Astrocyte (in vitro differentiated cells and primary cell): ENCODE results near the gene AIF1. TPM values are rescaled to one million over a fixed set of nuclear protein-coding genes. Genes with fewer than 3 reads are reported as not detected.

Experiments
- DNase-seq: peaks from one replicate; pipeline ENCODE4 v3.0.0-alpha.2; 2010; ENCODE audit warnings: low read depth
- FAIRE-seq: peaks from 2 replicates; lab custom pipeline; 2011; peaks lifted over from hg19 to GRCh38; lab: Jason Lieb, UNC
- H2AFZ ChIP-seq: 2 replicates; pipeline ENCODE4 v1.6.0; 2012; ENCODE audit warnings: low read depth, low read length, inconsistent platforms
- H3K27ac ChIP-seq: 2 replicates; pipeline ENCODE4 v1.5.1; 2011; ENCODE audit warnings: low read depth, low read length, inconsistent platforms
- H3K27me3 ChIP-seq: 2 replicates; pipeline ENCODE4 v1.6.0; 2011; ENCODE audit warnings: low read length, inconsistent platforms; ENCODE audit not compliant: insufficient read depth
- H3K36me3 ChIP-seq: 2 replicates; pipeline ENCODE4 v1.5.1; 2011; ENCODE audit warnings: low read length, inconsistent platforms; ENCODE audit not compliant: insufficient read depth
- H3K4me1 ChIP-seq: 2 replicates; pipeline ENCODE4 v1.5.1; 2011; ENCODE audit warnings: low read length, inconsistent platforms; ENCODE audit not compliant: insufficient read depth
- H3K4me2 ChIP-seq: 2 replicates; pipeline ENCODE4 v1.6.0; 2012; ENCODE audit warnings: low read length, inconsistent platforms
- H3K4me3 ChIP-seq: 2 replicates; pipeline ENCODE4 v1.5.1; 2011; ENCODE audit warnings: low read depth, mild to moderate bottlenecking, low read length, inconsistent platforms; ENCODE audit not compliant: insufficient read depth
- H3K79me2 ChIP-seq: 2 replicates; pipeline ENCODE4 v1.6.0; 2012; ENCODE audit warnings: mild to moderate bottlenecking, low read length, inconsistent platforms; ENCODE audit not compliant: insufficient read depth
- H3K9ac ChIP-seq: 2 replicates; pipeline ENCODE4 v1.6.0; 2012; ENCODE audit warnings: mild to moderate bottlenecking, low read length, inconsistent platforms
- H3K9me3 ChIP-seq: 2 replicates; pipeline ENCODE4 v1.5.1; 2012; ENCODE audit warnings: low read depth, mild to moderate bottlenecking, low read length, inconsistent platforms; ENCODE audit not compliant: insufficient read depth
- H4K20me1 ChIP-seq: 2 replicates; pipeline ENCODE4 v1.6.0; 2012; ENCODE audit warnings: low read length, inconsistent platforms; ENCODE audit not compliant: insufficient read depth
- H3K27ac Mint-ChIP-seq: one replicate; pipeline ENCODE4 v1.8.0; 2021; ENCODE audit warnings: mild to moderate bottlenecking, mixed read lengths; ENCODE audit not compliant: unreplicated experiment
- H3K27me3 Mint-ChIP-seq: one replicate; pipeline ENCODE4 v1.8.0; 2021; ENCODE audit warnings: low read depth, mixed read lengths; ENCODE audit not compliant: unreplicated experiment
- H3K36me3 Mint-ChIP-seq: one replicate; pipeline ENCODE4 v1.8.0; 2021; ENCODE audit warnings: low read depth, mixed read lengths; ENCODE audit not compliant: unreplicated experiment
- H3K4me1 Mint-ChIP-seq: one replicate; pipeline ENCODE4 v1.8.0; 2021; ENCODE audit warnings: low read depth, mixed read lengths; ENCODE audit not compliant: unreplicated experiment
- H3K4me3 Mint-ChIP-seq: one replicate; pipeline ENCODE4 v1.8.0; 2021; ENCODE audit warnings: mild to moderate bottlenecking, moderate library complexity, mixed read lengths; ENCODE audit not compliant: unreplicated experiment
- H3K9me3 Mint-ChIP-seq: one replicate; pipeline ENCODE4 v1.8.0; 2021; ENCODE audit warnings: mild to moderate bottlenecking, mixed read lengths; ENCODE audit not compliant: unreplicated experiment
- CTCF ChIP-seq: IDR thresholded peaks from 2 replicates; pipeline ENCODE4 v1.5.1; 2011; ENCODE audit warnings: low read depth, mild to moderate bottlenecking, inconsistent platforms, low read length, moderate library complexity; ENCODE audit not compliant: insufficient read depth
- EZH2 ChIP-seq: IDR thresholded peaks from 2 replicates; pipeline ENCODE4 v1.6.1; 2012; ENCODE audit warnings: mild to moderate bottlenecking, low read length, inconsistent platforms; ENCODE audit not compliant: insufficient read depth
- total RNA-seq: library from RNA; stranded (reverse); gene quantifications from 2 replicates; pipeline ENCODE4 v1.2.1, GENCODE V29; 2021

The AIF1 gene
- total RNA-seq, 1 donor from 2014 or later = not detected

DNA sequence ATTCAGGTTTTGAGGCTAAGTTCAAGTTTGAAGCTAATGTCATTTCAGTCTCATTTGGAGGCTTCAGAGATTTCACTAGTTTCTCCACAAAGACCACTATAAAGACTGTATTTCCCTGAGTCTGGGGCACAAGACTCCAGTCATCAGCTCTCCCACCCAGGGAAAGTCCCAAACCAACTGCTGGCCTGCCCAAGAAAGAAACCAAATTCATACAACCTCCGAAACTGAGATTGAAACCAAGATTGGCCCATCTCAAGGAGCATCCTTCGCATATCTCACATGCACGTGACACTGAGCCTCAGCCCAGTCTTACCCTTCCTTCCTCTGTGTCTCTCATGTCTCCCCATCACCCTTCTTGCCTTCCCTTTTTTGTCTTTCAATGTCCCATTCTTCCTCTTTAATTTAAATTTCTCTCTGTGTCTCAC, 46.5 kb upstream of the AIF1 start:
- Mint-ChIP-seq H3K27ac (no peak overlapping the region), H3K36me3 (peaks cover 2% of the 10 kb centered on the region), H3K9me3 (no peaks in the 10 kb centered on the region), H3K4me1 (peaks cover 9% of the 10 kb centered on the region), H3K27me3 (peaks cover 15% of the 10 kb centered on the region), H3K4me3 (no peak overlapping the region)
- Histone ChIP-seq H3K9me3 (no peaks in the 10 kb centered on the region), H2AFZ (no peak overlapping the region), H3K4me2 (no peak overlapping the region), H3K4me3 (no peak overlapping the region), H3K4me1 (no peaks in the 10 kb centered on the region), H3K27me3 (no peaks in the 10 kb centered on the region), H3K27ac (no peak overlapping the region), H3K79me2 (no peaks in the 10 kb centered on the region), H3K9ac (no peak overlapping the region), H4K20me1 (no peaks in the 10 kb centered on the region), H3K36me3 (no peaks in the 10 kb centered on the region)
- FAIRE-seq (no peak), DNase-seq (no peak)
- TF ChIP-seq EZH2 (no peak), CTCF (no peak)

DNA sequence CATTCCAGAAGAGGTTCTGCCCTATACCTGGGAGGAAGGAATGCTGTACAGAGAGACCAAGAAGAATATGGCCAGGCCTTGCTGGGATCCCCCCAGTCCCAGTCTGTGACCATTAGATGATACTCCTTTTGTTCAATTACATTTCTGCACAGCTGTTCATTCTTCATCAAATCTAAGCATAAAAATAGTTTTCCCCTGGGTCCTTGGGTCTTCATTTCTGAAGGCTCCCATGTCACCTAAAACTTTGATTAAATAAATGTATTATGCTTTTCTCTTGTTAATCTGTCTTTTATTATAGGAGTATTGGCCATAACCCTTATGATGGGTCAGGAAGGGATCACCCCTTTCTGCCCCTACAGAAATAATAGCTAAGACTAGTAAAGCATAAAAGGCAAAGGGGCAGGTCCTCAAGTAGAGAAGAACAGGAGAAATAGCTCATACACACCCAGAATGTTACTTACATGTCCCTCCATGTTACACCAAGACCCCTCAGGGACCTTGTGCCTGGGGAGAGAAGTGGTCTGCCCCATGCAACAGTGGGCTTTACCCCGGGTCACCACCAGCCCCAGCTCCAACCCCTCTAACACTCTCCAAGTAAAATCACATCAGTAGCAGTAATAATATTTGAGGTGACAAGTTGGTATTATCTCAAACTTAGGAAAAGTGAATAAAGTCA, 45.0 kb upstream of the AIF1 start:
- H3K36me3 ChIP-seq = no peaks in the 10 kb centered on the region
- Mint-ChIP-seq H3K27me3 (peaks cover 15% of the 10 kb centered on the region), H3K36me3 (no peaks in the 10 kb centered on the region), H3K9me3 (no peaks in the 10 kb centered on the region), H3K4me3 (no peak overlapping the region), H3K4me1 (peaks cover 11% of the 10 kb centered on the region), H3K27ac (no peak overlapping the region)
- H3K4me1 ChIP-seq = no peaks in the 10 kb centered on the region
- H3K9me3 ChIP-seq = no peaks in the 10 kb centered on the region
- no peak overlapping the region for H3K4me3 ChIP-seq
- no peak for FAIRE-seq
- H3K27me3 ChIP-seq = peaks cover 3% of the 10 kb centered on the region
- H3K79me2 ChIP-seq = no peaks in the 10 kb centered on the region
- no peaks in the 10 kb centered on the region for H4K20me1 ChIP-seq
- no peak overlapping the region for H3K27ac ChIP-seq
- DNase-seq = no peak
- H3K9ac ChIP-seq = no peak overlapping the region
- H3K4me2 ChIP-seq = no peak overlapping the region
- no peak overlapping the region for H2AFZ ChIP-seq
- TF ChIP-seq CTCF = no peak
- TF ChIP-seq EZH2 = no peak
